Astrocyte (in vitro differentiated cells and primary cell): ENCODE data around the gene ZC3H4.

ENCODE experiments used
- CTCF ChIP-seq: IDR thresholded peaks from 2 replicates; pipeline ENCODE4 v1.5.1; 2011; ENCODE audit warnings: low read depth, mild to moderate bottlenecking, inconsistent platforms, low read length, moderate library complexity; ENCODE audit not compliant: insufficient read depth
- EZH2 ChIP-seq: IDR thresholded peaks from 2 replicates; pipeline ENCODE4 v1.6.1; 2012; ENCODE audit warnings: mild to moderate bottlenecking, low read length, inconsistent platforms; ENCODE audit not compliant: insufficient read depth

DNA sequence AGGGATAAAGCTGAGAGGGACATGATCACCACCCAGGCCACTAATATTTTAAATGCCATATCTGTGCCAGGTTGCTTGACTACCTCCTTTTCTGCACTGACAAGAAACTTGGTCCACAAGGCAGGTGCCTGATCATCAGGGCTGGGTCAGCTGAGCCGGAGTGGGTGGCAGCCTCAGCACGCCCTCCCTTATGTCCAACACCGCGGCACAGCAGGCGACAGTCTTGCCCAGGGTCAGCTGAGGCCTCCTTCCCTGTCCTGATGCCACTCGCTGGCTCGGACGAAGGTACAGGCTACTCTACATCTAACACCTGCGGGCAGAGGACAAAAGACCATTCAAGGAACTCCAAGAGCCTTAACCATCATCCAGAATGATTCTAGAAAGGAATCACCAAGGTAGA, 16.9 kb downstream of the ZC3H4 start:
- TF ChIP-seq CTCF (no peak), EZH2 (no peak)
